IgD-negative memory B cell (primary cell): Measurements from ENCODE around the gene RCE1. TPM values are rescaled to one million over a fixed set of nuclear protein-coding genes. Genes with fewer than 3 reads are reported as not detected.

Experiments used
- H3K27ac Mint-ChIP-seq, 3 donors: one replicate each; pipeline ENCODE4 v1.8.0; 2020 to 2022; ENCODE audit warnings: mild to moderate bottlenecking in 3 of 3, mixed read lengths in 3 of 3, moderate library complexity in 1 of 3
- H3K27me3 Mint-ChIP-seq: one replicate; pipeline ENCODE4 v1.8.0; 2021; ENCODE audit warnings: mixed read lengths
- H3K36me3 Mint-ChIP-seq: one replicate; pipeline ENCODE4 v1.8.0; 2020; ENCODE audit warnings: mild to moderate bottlenecking, mixed read lengths
- H3K4me1 Mint-ChIP-seq, 3 donors: one replicate each; pipeline ENCODE4 v1.8.0; 2020 to 2022; ENCODE audit warnings: mixed read lengths in 3 of 3, mild to moderate bottlenecking in 1 of 3
- H3K4me3 Mint-ChIP-seq, 4 donors: one replicate each; pipeline ENCODE4 v1.8.0; 2020 to 2022; ENCODE audit warnings: mild to moderate bottlenecking in 4 of 4, mixed read lengths in 4 of 4, moderate library complexity in 3 of 4
- H3K9me3 Mint-ChIP-seq, 3 donors: one replicate each; pipeline ENCODE4 v1.8.0; 2020 to 2021; ENCODE audit warnings: mixed read lengths in 3 of 3, mild to moderate bottlenecking in 1 of 3
- polyA plus RNA-seq: library from polyadenylated mRNA; unstranded; fragments of 300-500 nt; fragmentation: Illumina TruSeq; gene quantifications from one replicate; pipeline ENCODE4 v1.2.3, GENCODE V29; 2021

Gene RCE1
- polyA plus RNA-seq, 1 donor from 2014 or later = 24.9 TPM

- Mint-ChIP-seq H3K27me3 (no peaks in the 10 kb centered on the region), H3K27ac (no peak overlapping the region), H3K4me1 (peaks cover 6 to 17% (median 14%) of the 10 kb centered on the region in 3 donors), H3K36me3 (no peaks in the 10 kb centered on the region), H3K9me3 (no peaks in the 10 kb centered on the region), H3K4me3 (peak overlapping the region in 1 of 4 donors; percentile 62)
Measured at GRCh38 chr11:66867425-66868040, 24.3 kb downstream of the RCE1 start.

GRCh38 chr11:66868082-66868725, 25.0 kb downstream of the RCE1 start:
- Mint-ChIP-seq H3K4me1 (peaks cover 6 to 17% (median 14%) of the 10 kb centered on the region in 3 donors), H3K4me3 (peak overlapping the region; percentile 44 to 83 (median 67)), H3K36me3 (no peaks in the 10 kb centered on the region), H3K27ac (peak overlapping the region in 2 of 3 donors; percentile 53 to 71), H3K27me3 (no peaks in the 10 kb centered on the region), H3K9me3 (no peaks in the 10 kb centered on the region)

- Mint-ChIP-seq H3K36me3 (no peaks in the 10 kb centered on the region), H3K27me3 (peaks cover 2% of the 10 kb centered on the region), H3K27ac (peak overlapping the region in 2 of 3 donors; percentile 53 to 71), H3K4me3 (peak overlapping the region; percentile 44 to 83 (median 67)), H3K9me3 (no peaks in the 10 kb centered on the region), H3K4me1 (peaks cover 6 to 17% (median 14%) of the 10 kb centered on the region in 3 donors)
Measured at GRCh38 chr11:66868726-66869566, 25.7 kb downstream of the RCE1 start.

GRCh38 chr11:66869567-66869870, 26.3 kb downstream of the RCE1 start:
- Mint-ChIP-seq H3K4me1 (peaks cover 6 to 14% (median 14%) of the 10 kb centered on the region in 3 donors), H3K27ac (peak overlapping the region in 1 of 3 donors; percentile 71), H3K36me3 (no peaks in the 10 kb centered on the region), H3K9me3 (no peaks in the 10 kb centered on the region), H3K27me3 (peaks cover 3% of the 10 kb centered on the region), H3K4me3 (no peak overlapping the region)

GRCh38 chr11:66870131-66870530, 26.9 kb downstream of the RCE1 start:
- no peaks in the 10 kb centered on the region for H3K36me3 Mint-ChIP-seq
- H3K27ac Mint-ChIP-seq = no peak overlapping the region
- no peak overlapping the region for H3K4me3 Mint-ChIP-seq
- peaks cover 6 to 12% (median 9%) of the 10 kb centered on the region in 3 donors for H3K4me1 Mint-ChIP-seq
- H3K9me3 Mint-ChIP-seq = no peaks in the 10 kb centered on the region
- peaks cover 7% of the 10 kb centered on the region for H3K27me3 Mint-ChIP-seq

- Mint-ChIP-seq H3K27me3 (peaks cover 10% of the 10 kb centered on the region), H3K36me3 (no peaks in the 10 kb centered on the region), H3K4me1 (peaks cover 6 to 12% (median 7%) of the 10 kb centered on the region in 3 donors), H3K4me3 (no peak overlapping the region), H3K9me3 (no peaks in the 10 kb centered on the region), H3K27ac (no peak overlapping the region)
Measured at GRCh38 chr11:66870616-66871520, 27.6 kb downstream of the RCE1 start.

- Mint-ChIP-seq H3K9me3 (no peaks in the 10 kb centered on the region), H3K27ac (no peak overlapping the region), H3K4me1 (peaks cover 6 to 12% (median 7%) of the 10 kb centered on the region in 3 donors), H3K36me3 (no peaks in the 10 kb centered on the region), H3K27me3 (peaks cover 11% of the 10 kb centered on the region), H3K4me3 (no peak overlapping the region)
Measured at GRCh38 chr11:66871521-66871901, 28.3 kb downstream of the RCE1 start.

GRCh38 chr11:66874232-66874631, 31.0 kb downstream of the RCE1 start:
- no peaks in the 10 kb centered on the region for H3K36me3 Mint-ChIP-seq
- no peaks in the 10 kb centered on the region for H3K9me3 Mint-ChIP-seq
- peaks cover 0 to under 1% (median 0%) of the 10 kb centered on the region in 3 donors for H3K4me1 Mint-ChIP-seq
- no peak overlapping the region for H3K4me3 Mint-ChIP-seq
- peaks cover 13% of the 10 kb centered on the region for H3K27me3 Mint-ChIP-seq
- no peak overlapping the region for H3K27ac Mint-ChIP-seq

GRCh38 chr11:66875378-66875777, 32.1 kb downstream of the RCE1 start:
- peaks cover 17% of the 10 kb centered on the region for H3K27me3 Mint-ChIP-seq
- peak overlapping the region in 1 of 3 donors; percentile 28 for H3K27ac Mint-ChIP-seq
- no peaks in the 10 kb centered on the region for H3K36me3 Mint-ChIP-seq
- no peak overlapping the region for H3K4me3 Mint-ChIP-seq
- no peaks in the 10 kb centered on the region for H3K4me1 Mint-ChIP-seq
- no peaks in the 10 kb centered on the region for H3K9me3 Mint-ChIP-seq

GRCh38 chr11:66877588-66878385, 34.5 kb downstream of the RCE1 start:
- H3K27ac Mint-ChIP-seq = no peak overlapping the region

GRCh38 chr11:66878474-66878873, 35.2 kb downstream of the RCE1 start:
- Mint-ChIP-seq H3K27ac (no peak overlapping the region), H3K36me3 (no peaks in the 10 kb centered on the region), H3K4me3 (peak overlapping the region in 1 of 4 donors; percentile 38), H3K9me3 (peaks cover 0 to 1% (median 0%) of the 10 kb centered on the region in 3 donors), H3K4me1 (no peaks in the 10 kb centered on the region), H3K27me3 (peaks cover 17% of the 10 kb centered on the region)

More at GRCh38 chr11:66877588-66878385, 34.5 kb downstream of the RCE1 start:
- H3K36me3 Mint-ChIP-seq = no peaks in the 10 kb centered on the region
- H3K9me3 Mint-ChIP-seq = peaks cover 0 to 1% (median 0%) of the 10 kb centered on the region in 3 donors
- H3K27me3 Mint-ChIP-seq = peaks cover 17% of the 10 kb centered on the region
- no peak overlapping the region for H3K4me3 Mint-ChIP-seq
- H3K4me1 Mint-ChIP-seq = no peaks in the 10 kb centered on the region

GRCh38 chr11:66879000-66879399, 35.8 kb downstream of the RCE1 start:
- H3K4me1 Mint-ChIP-seq = no peaks in the 10 kb centered on the region
- no peak overlapping the region for H3K4me3 Mint-ChIP-seq
- no peak overlapping the region for H3K27ac Mint-ChIP-seq
- H3K27me3 Mint-ChIP-seq = peaks cover 14% of the 10 kb centered on the region
- H3K9me3 Mint-ChIP-seq = peaks cover 0 to 1% (median 0%) of the 10 kb centered on the region in 3 donors
- no peaks in the 10 kb centered on the region for H3K36me3 Mint-ChIP-seq

GRCh38 chr11:66879583-66879982, 36.3 kb downstream of the RCE1 start:
- Mint-ChIP-seq H3K4me1 (no peaks in the 10 kb centered on the region), H3K4me3 (no peak overlapping the region), H3K27me3 (peaks cover 13% of the 10 kb centered on the region), H3K9me3 (peaks cover 0 to 1% (median 0%) of the 10 kb centered on the region in 3 donors), H3K36me3 (no peaks in the 10 kb centered on the region), H3K27ac (no peak overlapping the region)

GRCh38 chr11:66879999-66880398, 36.8 kb downstream of the RCE1 start:
- peaks cover 10% of the 10 kb centered on the region for H3K27me3 Mint-ChIP-seq
- no peak overlapping the region for H3K27ac Mint-ChIP-seq
- no peak overlapping the region for H3K4me3 Mint-ChIP-seq
- H3K36me3 Mint-ChIP-seq = no peaks in the 10 kb centered on the region
- H3K9me3 Mint-ChIP-seq = peaks cover 0 to 1% (median 0%) of the 10 kb centered on the region in 3 donors
- H3K4me1 Mint-ChIP-seq = no peaks in the 10 kb centered on the region
